ENCODE data around the gene POC1A. TPM values are rescaled to one million over a fixed set of nuclear protein-coding genes. Genes with fewer than 3 reads are reported as not detected.

Gene POC1A
- total and polyA plus RNA-seq, 7 donors = 0.66 to 15.8 (median 1.7) TPM

- Histone ChIP-seq H3K9me3 (no peaks in the 10 kb centered on the region), H3K36me3 (no peaks in the 10 kb centered on the region), H3K27ac (no peak overlapping the region), H3K4me3 (no peak overlapping the region), H3K27me3 (no peaks in the 10 kb centered on the region), H3K4me1 (peaks cover 0 to 14% (median 5%) of the 10 kb centered on the region in 4 donors)
- intact Hi-C loops (cut with DNase I) = loop anchor here (1.0 to 5.0 kb wide), 4 partner anchors 51 to 181 kb away; partner anchors contain the start of genes PARP3 and RRP9
- peak; percentile 84 for DNase-seq
- 41 to 47% methylated on average over 10 of the region's 10 CpGs for WGBS, 2 donors
- TF ChIP-seq EP300 (IDR thresholded peaks at IDR 0.05) = no peak
- peak; percentile 91 to 94 (median 93) for TF ChIP-seq CTCF (IDR thresholded peaks at IDR 0.05)
These were observed 31.0 kb downstream of the POC1A start for GRCh38 chr3:52123106-52123725.

- 89 to 95% methylated on average over 7 of the region's 7 CpGs for WGBS, 2 donors
These were observed 31.7 kb downstream of the POC1A start for GRCh38 chr3:52122491-52122890.

GRCh38 chr3:52121813-52122212 lies 32.4 kb downstream of the POC1A start:
- Histone ChIP-seq H3K27me3 (no peaks in the 10 kb centered on the region), H3K4me1 (peaks cover 0 to 14% (median 5%) of the 10 kb centered on the region in 4 donors), H3K4me3 (no peak overlapping the region), H3K36me3 (no peaks in the 10 kb centered on the region), H3K9me3 (no peaks in the 10 kb centered on the region), H3K27ac (peak overlapping the region in 3 of 4 donors; percentile 36 to 64 (median 56))
- 65 to 84% methylated on average over 6 of the region's 6 CpGs for WGBS, 2 donors
- intact Hi-C loops (cut with DNase I) = loop anchor here (2.0 to 5.0 kb wide), 3 partner anchors 50 to 180 kb away; partner anchors contain the start of genes PARP3 and RRP9
- DNase-seq = peak; percentile 63
- no peak for TF ChIP-seq CTCF (IDR thresholded peaks at IDR 0.05)
- no peak for TF ChIP-seq POLR2AphosphoS5 (IDR thresholded peaks at IDR 0.05)
- no peak for TF ChIP-seq EP300 (IDR thresholded peaks at IDR 0.05)
- no peak for TF ChIP-seq POLR2A (IDR thresholded peaks at IDR 0.05)

More at GRCh38 chr3:52122491-52122890, 31.7 kb downstream of the POC1A start:
- Histone ChIP-seq H3K4me3 (no peak overlapping the region), H3K27me3 (no peaks in the 10 kb centered on the region), H3K9me3 (no peaks in the 10 kb centered on the region), H3K36me3 (no peaks in the 10 kb centered on the region), H3K27ac (peak overlapping the region in 3 of 4 donors; percentile 36 to 64 (median 56)), H3K4me1 (peaks cover 0 to 14% (median 5%) of the 10 kb centered on the region in 4 donors)
- intact Hi-C loops (cut with DNase I) = loop anchor here (2.0 to 5.0 kb wide), 3 partner anchors 50 to 180 kb away; partner anchors contain the start of genes PARP3 and RRP9
- TF ChIP-seq EP300 (IDR thresholded peaks at IDR 0.05) (no peak), POLR2A (IDR thresholded peaks at IDR 0.05) (no peak), CTCF (IDR thresholded peaks at IDR 0.05) (no peak), POLR2AphosphoS5 (IDR thresholded peaks at IDR 0.05) (no peak)
- peak; percentile 63 for DNase-seq

- intact Hi-C loops (cut with DNase I) = loop anchor here (5.0 kb wide), 2 partner anchors 49 to 179 kb away; partner anchors contain the start of genes PARP3 and RRP9
- DNase-seq = peak; percentile 68
These were observed 32.8 kb downstream of the POC1A start for GRCh38 chr3:52121464-52121805.

More at GRCh38 chr3:52121464-52121805, 32.8 kb downstream of the POC1A start:
- Histone ChIP-seq H3K4me3 (no peak overlapping the region), H3K27ac (peak overlapping the region; percentile 44 to 64 (median 52)), H3K27me3 (no peaks in the 10 kb centered on the region), H3K36me3 (no peaks in the 10 kb centered on the region), H3K4me1 (peaks cover 0 to 14% (median 5%) of the 10 kb centered on the region in 4 donors), H3K9me3 (no peaks in the 10 kb centered on the region)
- TF ChIP-seq POLR2A (IDR thresholded peaks at IDR 0.05) = no peak
- no peak for TF ChIP-seq EP300 (IDR thresholded peaks at IDR 0.05)
- no peak for TF ChIP-seq POLR2AphosphoS5 (IDR thresholded peaks at IDR 0.05)
- TF ChIP-seq CTCF (IDR thresholded peaks at IDR 0.05) = no peak
- 51 to 79% methylated on average over 7 of the region's 7 CpGs for WGBS, 2 donors
